GM23248 (cell line): ENCODE measurements around the gene HJV.

ENCODE experiments used
- EZH2 ChIP-seq: fragments of 200-600 bp; sonication (generic); IDR thresholded peaks from 2 replicates; pipeline ENCODE4 v1.6.1; 2018; ENCODE audit warnings: antibody characterized with exemption, mild to moderate bottlenecking; ENCODE audit not compliant: insufficient read depth, poor library complexity, severe bottlenecking
- EZH2phosphoT487 ChIP-seq: fragments of 200-600 bp; sonication (generic); IDR thresholded peaks from 2 replicates; pipeline ENCODE4 v1.6.1; 2018; ENCODE audit warnings: antibody characterized with exemption, moderate library complexity, mild to moderate bottlenecking, low read depth; ENCODE audit not compliant: insufficient read depth

DNA sequence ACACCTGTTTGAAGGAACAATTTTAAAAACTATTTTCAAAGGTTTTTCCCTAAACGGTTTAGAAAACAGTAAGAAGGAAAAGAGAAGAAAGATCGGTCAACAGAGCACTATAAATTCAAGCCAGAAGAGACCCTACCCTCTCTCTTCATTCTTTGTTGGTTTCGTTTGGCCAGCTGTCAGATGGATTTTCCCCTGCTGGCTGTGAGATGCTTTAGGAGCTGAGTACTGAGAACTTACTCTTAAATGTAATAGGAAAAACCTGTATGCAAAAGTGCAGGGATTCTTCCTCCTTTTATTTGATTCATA lies 23.9 kb downstream of the HJV start:
- TF ChIP-seq EZH2 (no peak), EZH2phosphoT487 (no peak)
